Right lobe of liver (tissue), 4 donors: ENCODE results near the gene CCDC148.

Experiments used
- CTCF ChIP-seq, 4 donors: fragments of 200-600 bp in 3 of 4; fragments of 450-650 bp in 1 of 4; IDR thresholded peaks; one replicate each; pipeline versions ENCODE4 v1.5.1 to v1.8.0; 2016 to 2022; ENCODE audit warnings: antibody characterized with exemption in 4 of 4, mild to moderate bottlenecking in 2 of 4
- POLR2A ChIP-seq: fragments of 450-650 bp; IDR thresholded peaks from one replicate; pipeline ENCODE4 v1.6.1; 2017; ENCODE audit warnings: antibody characterized with exemption, mild to moderate bottlenecking
- donor health status: DM: no; HTN: no; CAD: no.
- donor health status: DM: no; HTN: no; CAD: no.
- donor health status: DM: no; HTN: yes; CAD: no.

- no peak for TF ChIP-seq CTCF (IDR thresholded peaks at IDR 0.05)
- no peak for TF ChIP-seq POLR2A
These were observed 239.0 kb downstream of the CCDC148 start for GRCh38 chr2:158217593-158217992.
